NCI-H82 treated with DMSO at 0.1 percent for 48 hours (cell line): ENCODE results near the gene LRP2BP.
"Not testable (repeated sequence)": the region's sequence is repeated elsewhere in the genome, so short reads cannot be mapped to it uniquely, and the experiment has no call there.

Experiments
- DNase-seq: peaks from one replicate; lab custom pipeline; 2025; ENCODE audit not compliant: unreplicated experiment; lab: John Stamatoyannopoulos, UW

Gene LRP2BP

GRCh38 chr4:185362570-185362969 is 33.2 kb downstream of the LRP2BP start:
- not testable (repeated sequence) for DNase-seq

DNA sequence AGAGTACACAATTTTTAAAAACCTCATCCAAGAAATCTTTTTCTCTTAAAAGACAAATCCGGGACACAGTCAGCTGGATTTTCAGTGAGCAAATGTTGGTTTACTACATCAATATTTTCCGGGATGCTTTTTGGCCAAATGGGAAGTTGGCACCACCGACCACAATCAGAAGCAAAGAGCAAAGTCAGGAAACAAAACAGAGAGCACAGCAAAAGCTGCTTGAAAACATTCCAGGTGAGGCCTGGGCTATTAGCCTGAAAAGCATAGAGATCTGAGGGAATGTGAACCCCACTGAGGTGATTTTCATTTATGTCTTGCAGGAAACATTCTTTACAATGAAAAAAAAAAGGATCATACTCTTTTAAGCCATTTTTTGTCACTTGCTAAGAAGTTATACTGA is 33.9 kb downstream of the LRP2BP start:
- no peak for DNase-seq

DNA sequence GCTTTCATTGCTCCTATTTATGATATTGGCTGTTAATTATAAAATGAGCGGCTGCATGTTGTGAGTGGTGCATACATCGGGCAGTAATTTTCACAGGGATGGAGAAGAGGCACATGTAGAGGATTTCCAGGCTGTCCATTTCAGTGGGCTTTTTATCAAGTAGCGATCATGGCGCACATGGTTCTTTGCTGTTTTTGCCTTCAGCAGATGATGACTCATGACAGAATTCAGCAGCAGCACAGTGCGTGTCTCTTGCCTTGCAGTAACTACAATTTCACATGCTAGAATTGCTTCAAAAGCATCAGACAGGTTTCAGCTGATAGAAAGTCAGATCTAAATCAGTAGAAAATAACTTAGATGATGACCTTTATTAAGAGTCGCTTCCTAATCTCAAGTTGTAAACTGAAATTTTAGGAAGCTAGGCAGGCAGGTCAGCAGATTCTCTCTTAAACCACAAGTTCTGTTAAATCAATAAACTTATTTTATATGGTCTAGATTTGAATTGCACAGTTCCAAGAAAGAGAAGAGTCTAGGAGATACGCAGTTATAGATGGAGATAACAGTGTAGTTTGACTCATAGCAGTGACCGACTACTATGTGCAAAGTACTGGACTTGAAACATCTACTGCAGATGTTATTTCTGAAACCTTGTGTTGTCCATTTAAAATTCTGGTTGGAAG is 35.8 kb downstream of the LRP2BP start:
- DNase-seq = no peak

DNA sequence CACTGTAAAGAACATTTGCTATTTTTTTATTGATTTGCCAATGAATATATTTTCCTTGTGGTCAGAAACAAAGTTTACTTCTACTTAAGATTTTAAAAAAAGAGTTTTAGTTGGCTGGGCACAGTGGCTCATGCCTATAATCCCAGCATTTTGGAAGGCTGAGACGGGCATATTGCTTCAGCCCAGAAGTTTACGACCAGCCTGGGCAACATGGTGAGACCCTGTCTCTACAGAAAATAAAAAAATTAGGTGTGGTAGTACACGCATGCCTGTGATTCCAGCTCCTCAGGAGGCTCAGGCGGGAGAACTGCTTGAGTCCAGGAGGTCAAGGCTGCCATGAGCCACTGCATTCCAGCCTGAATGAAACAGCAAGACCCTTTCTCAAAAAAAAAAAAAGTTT is 36.8 kb downstream of the LRP2BP start:
- no peak for DNase-seq

DNA sequence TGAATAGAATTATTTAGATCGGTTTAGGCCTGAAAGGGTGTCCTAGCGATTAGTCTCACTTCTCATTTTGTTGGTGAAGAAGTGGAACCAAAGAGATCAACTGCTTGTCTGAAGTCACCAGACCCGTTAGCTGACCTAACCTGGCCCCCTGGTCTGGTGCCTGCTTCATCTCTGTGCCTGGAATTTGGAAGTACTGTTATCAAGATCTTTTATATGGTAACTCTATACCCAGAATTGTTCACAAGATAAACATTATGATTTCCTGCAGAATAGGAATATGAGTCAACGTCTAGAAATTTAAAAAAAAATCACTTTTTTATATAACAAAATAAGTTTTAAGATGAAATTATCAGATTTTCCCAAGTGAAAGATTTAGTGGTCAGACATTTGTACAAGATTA is 37.2 kb downstream of the LRP2BP start:
- DNase-seq = no peak

GRCh38 chr4:185357733-185358440 is 37.8 kb downstream of the LRP2BP start:
- no peak for DNase-seq

DNA sequence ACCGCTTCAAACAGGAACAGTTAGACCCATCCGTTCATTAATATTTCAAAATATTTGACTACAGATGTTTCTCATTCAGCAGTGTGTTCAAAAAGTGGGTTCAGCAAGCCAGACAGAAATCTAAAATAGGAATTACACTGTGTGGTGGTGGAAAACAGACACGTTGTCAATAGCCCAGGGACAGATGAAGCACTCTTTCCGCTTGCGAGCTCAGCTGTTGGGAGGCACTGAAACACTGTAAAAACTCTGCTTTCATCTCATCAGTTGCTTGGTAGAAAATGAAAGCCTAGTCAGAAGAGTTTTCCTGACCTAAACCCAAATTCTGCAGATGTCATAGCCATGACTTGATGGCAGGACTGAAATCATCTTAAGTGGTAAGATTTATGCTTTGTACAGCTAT is 38.5 kb downstream of the LRP2BP start:
- no peak for DNase-seq

GRCh38 chr4:185352741-185353140 is 43.0 kb downstream of the LRP2BP start:
- DNase-seq = no peak

DNA sequence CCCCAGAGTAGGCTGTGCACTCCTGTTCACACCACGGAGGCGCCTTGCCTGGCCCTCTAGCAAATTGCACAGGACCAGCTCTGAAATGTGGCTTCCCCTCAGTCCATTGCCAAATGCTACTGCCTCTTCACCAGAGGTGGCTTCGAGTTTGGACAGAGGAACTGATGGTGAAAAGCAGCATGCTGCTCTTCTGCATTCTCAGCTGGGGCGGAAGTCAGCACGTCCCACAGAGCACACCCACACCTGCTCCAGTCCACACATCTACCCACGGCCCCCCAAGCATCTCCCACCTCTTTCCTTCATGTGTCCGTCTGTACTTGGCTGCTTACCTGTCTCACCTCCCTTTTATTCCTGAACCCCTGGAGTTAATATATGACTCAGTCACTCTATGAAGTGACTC is 43.5 kb downstream of the LRP2BP start:
- no peak for DNase-seq

DNA sequence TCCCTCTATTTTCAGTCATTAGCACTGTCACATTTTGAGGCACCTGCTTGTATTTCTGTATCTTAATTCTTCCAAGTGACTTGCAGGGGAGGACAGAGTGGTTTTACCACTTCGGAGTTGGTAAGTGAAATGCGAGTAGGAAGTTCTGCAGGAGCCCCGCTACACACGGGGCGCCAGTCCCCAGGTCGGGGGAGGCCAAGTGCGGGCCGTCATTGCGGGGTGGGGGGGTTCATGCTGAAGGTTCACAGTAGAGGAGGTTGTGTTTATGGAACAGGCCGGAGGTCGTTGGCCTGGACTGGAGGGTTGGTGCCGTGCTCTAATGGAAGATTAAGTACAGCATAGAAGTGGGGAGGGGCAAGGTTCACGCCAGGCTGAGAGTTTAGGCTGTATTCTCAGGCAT is 44.0 kb downstream of the LRP2BP start:
- DNase-seq = no peak

DNA sequence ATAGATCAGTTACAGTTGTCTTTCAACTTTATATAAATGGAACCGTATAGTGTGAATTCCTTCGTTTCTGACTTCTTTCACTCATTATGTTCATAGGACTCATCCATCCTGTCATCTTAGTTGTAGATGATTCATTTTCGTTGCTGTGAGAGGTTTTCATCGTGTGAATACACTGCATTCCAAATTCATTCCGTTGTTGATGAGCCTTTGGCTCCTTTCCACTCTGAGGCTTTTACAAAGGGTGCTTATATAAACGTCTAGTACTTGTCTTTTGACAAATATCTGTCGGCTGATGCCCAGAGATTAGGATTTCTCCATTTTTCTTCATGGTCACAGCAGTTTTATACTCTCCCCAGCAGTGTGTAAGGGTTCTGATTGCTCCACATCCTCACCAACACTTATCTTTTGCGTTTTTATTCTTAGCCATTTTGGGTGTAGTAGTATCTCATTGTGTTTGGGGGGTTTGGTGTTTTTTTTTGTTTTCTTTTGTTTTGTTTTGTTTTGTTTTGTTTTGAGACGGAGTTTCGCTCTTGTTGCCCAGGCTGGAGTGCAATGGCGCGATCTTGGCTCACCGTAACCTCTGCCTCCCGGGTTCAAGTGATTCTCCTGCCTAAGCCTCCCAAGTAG is 48.6 kb downstream of the LRP2BP start:
- no peak for DNase-seq

DNA sequence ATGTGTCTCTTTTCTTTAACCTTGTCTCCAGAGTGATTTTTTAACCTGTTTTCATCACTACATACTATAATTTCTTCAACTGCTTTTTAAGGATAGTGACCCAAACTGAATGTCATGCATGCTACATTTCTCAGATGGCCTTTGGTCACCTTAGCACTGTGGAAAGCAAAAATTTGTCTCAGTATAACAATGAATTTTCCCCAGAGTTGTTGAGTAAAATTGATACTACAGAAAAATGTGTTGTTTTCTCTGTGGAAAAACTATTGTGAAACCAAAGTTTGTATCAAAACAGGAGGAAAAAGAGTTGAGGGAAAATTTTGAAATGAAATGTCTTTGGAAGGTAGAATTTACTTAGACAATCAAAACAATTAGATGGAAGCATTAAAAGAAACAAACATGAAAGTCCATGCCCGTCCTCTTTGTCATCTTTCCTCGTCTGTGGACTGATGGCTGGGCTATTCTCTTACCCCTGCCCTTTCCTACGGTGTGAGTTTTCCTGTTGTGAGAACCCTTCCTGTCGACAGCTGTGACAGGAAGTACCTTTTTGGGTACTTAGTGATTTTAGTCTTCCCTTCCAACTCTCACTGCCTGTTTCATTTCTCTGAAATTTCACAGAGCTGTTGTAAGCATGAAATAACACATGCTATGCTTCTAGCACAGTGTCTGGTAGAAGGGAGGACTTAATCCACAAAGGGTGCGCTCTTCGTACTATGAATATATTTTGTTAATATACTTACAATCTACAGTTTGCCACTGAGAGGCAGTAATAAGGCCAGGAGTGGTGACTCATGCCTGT is 50.8 kb downstream of the LRP2BP start:
- no peak for DNase-seq

DNA sequence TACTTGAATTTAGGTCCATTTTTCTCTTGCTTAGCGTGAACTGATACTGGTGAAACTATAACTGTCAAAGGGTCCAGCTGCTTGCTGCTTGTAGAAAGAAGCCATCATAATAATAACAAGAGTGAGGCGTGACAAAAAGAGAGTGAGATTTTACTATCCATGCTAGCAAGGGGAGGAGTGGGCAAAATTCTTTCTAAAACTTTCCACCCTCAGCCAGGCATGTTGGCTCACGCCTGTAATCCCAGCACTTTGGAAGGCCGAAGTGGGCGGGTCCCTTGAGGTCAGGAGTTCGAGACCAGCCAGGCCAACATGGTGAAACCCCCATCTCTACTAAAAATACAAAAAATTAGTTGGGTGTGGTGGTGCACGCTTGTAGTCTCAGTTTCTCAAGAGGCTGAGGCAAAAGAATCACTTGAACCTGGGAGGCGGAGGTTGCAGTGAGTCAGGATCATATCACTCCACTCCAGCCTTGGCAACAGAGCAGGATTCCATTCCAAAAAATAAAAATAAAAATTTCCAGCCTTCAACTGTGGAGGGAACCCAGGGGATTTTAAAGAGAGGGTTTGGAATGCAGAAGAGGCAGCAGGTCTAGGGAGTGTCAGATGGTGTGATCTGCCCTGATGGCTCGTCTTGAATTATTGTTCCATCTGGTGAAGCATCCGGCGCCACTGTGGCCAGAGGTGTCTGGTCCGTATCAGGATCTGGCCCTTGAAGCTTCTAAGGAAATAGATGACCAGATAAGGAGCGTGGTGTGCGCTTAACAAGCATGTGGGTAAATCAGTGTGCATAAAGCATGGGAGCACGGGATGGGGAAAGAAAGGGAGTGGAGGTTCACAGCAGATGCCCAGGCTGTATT is 51.8 kb downstream of the LRP2BP start:
- no peak for DNase-seq

GRCh38 chr4:185341841-185342240 is 53.9 kb downstream of the LRP2BP start:
- DNase-seq = no peak

- no peak for DNase-seq
Observed at GRCh38 chr4:185341377-185341776, 54.3 kb downstream of the LRP2BP start.

GRCh38 chr4:185339941-185340340 is 55.8 kb downstream of the LRP2BP start:
- no peak for DNase-seq

- DNase-seq = no peak
Observed at GRCh38 chr4:185335579-185335978, 60.1 kb downstream of the LRP2BP start.

GRCh38 chr4:185334326-185334725 is 61.4 kb downstream of the LRP2BP start:
- DNase-seq = no peak

DNA sequence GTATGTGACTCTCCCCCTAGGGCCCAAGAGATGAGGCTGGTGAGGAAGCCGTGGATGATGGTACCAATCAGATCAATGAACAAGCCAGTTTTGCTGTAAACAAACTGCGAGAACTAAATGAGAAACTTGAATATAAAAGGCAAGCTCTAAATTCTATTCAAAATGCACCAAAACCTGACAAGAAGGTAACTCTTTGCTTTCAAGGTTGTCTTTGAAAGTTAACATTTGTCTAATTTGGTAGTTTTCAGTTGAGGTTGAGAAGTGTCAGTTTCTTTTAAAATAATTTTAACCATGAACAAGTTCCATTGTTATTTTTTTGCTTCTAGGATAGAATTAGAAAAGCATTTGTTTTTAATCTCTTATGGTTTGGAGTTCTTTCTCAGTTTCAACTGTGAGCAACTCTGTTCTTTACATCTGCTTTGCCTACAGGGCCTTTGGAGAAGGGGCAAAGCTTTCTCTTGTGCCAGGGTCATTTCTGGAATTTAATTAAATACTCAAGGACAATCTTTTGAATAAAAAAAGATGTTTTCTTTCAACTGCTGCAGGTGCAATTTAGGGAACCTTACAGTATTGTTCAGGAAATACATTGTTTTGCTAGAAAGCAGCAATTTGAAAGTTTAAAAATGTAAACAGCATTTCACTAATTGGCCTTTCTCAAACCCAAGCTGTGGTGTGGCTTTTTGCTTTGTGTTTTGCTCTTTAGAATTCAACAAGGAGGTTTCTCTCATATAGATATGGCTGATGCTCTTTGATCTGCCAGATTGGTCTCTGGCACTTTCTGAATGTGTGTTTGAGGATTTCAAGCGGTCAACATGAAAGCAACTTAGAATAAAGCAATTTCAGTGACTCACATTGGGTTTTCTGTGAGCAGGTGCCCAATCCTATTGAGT is 62.9 kb downstream of the LRP2BP start:
- DNase-seq = no peak
